GM19043 (cell line): ENCODE data around the gene HOXD13.

Source experiments
- ATAC-seq: cut with Tn5 transposase; IDR thresholded peaks from one replicate; pipeline ENCODE4 v1.9.1; 2021; ENCODE audit warnings: low read depth; ENCODE audit not compliant: unreplicated experiment

HOXD13 gene

GRCh38 chr2:176080540-176081375, 11.8 kb upstream of the HOXD13 start:
- no peak for ATAC-seq

- ATAC-seq: no peak
These were observed 11.1 kb upstream of the HOXD13 start for GRCh38 chr2:176081376-176081836.

- no peak for ATAC-seq
These were observed 10.5 kb upstream of the HOXD13 start for GRCh38 chr2:176081837-176082524.

- ATAC-seq: no peak
These were observed 10.0 kb upstream of the HOXD13 start for GRCh38 chr2:176082525-176082823.

GRCh38 chr2:176082824-176083751, 9.4 kb upstream of the HOXD13 start:
- ATAC-seq: no peak

- no peak for ATAC-seq
These were observed 8.7 kb upstream of the HOXD13 start, which contains the start of gene EVX2 for GRCh38 chr2:176083796-176084261. TSS of gene EVX2 (minus strand) at chr2:176083962. CDS start at chr2:176083776, 186 bp downstream.

- ATAC-seq: no peak
These were observed 7.9 kb upstream of the HOXD13 start for GRCh38 chr2:176084611-176085119.

- no peak for ATAC-seq
These were observed 7.3 kb upstream of the HOXD13 start for GRCh38 chr2:176085120-176085788.

GRCh38 chr2:176085861-176086771, 6.4 kb upstream of the HOXD13 start:
- no peak for ATAC-seq

GRCh38 chr2:176087330-176088047, 5.0 kb upstream of the HOXD13 start:
- no peak for ATAC-seq

GRCh38 chr2:176088048-176088936, 4.2 kb upstream of the HOXD13 start:
- no peak for ATAC-seq

GRCh38 chr2:176088937-176089842, 3.3 kb upstream of the HOXD13 start:
- no peak for ATAC-seq

GRCh38 chr2:176089843-176090395, 2.6 kb upstream of the HOXD13 start:
- ATAC-seq: no peak

GRCh38 chr2:176090862-176091261, 1.7 kb upstream of the HOXD13 start:
- ATAC-seq: no peak

- no peak for ATAC-seq
These were observed 927 bp upstream of the HOXD13 start for GRCh38 chr2:176091329-176092258.
